ENCODE data around the gene MAML3. TPM values are rescaled to one million over a fixed set of nuclear protein-coding genes. Genes with fewer than 3 reads are reported as not detected.

MAML3 gene
- total RNA-seq, 4 donors from 2014 or later, result 2.4 to 50.5 (median 17.8) TPM

GRCh38 chr4:139686130-139686529, 467.9 kb downstream of the MAML3 start:
- Histone ChIP-seq H3K4me3 (no peak overlapping the region), H3K36me3 (no peaks in the 10 kb centered on the region), H3K27me3 (no peaks in the 10 kb centered on the region), H3K4me1 (no peaks in the 10 kb centered on the region), H3K9me3 (no peaks in the 10 kb centered on the region), H3K27ac (no peak overlapping the region)
- intact Hi-C loops (cut with DNase I; ENCODE audit: low total_unique reads), result no loop called here
- no peak for DNase-seq
- TF ChIP-seq POLR2A (IDR thresholded peaks at IDR 0.05) (no peak), CTCF (IDR thresholded peaks at IDR 0.05) (no peak)

- TF ChIP-seq CTCF (IDR thresholded peaks at IDR 0.05) (no peak), POLR2A (IDR thresholded peaks at IDR 0.05) (no peak)
- H3K27ac ChIP-seq, result no peak overlapping the region
- H3K36me3 ChIP-seq, result no peaks in the 10 kb centered on the region
- no peaks in the 10 kb centered on the region for H3K9me3 ChIP-seq
- H3K4me3 ChIP-seq, result no peak overlapping the region
- no peaks in the 10 kb centered on the region for H3K27me3 ChIP-seq
- intact Hi-C loops (cut with DNase I; ENCODE audit: low total_unique reads), result no loop called here
- H3K4me1 ChIP-seq, result no peaks in the 10 kb centered on the region
- no peak for DNase-seq
These were observed 468.8 kb downstream of the MAML3 start for GRCh38 chr4:139685180-139685579.

GRCh38 chr4:139684351-139684750, 469.6 kb downstream of the MAML3 start:
- no peak overlapping the region for H3K4me3 ChIP-seq
- no peaks in the 10 kb centered on the region for H3K27me3 ChIP-seq
- intact Hi-C loops (cut with DNase I; ENCODE audit: low total_unique reads), result no loop called here
- H3K36me3 ChIP-seq, result no peaks in the 10 kb centered on the region
- H3K9me3 ChIP-seq, result no peaks in the 10 kb centered on the region
- no peak for DNase-seq
- H3K4me1 ChIP-seq, result no peaks in the 10 kb centered on the region
- TF ChIP-seq POLR2A (IDR thresholded peaks at IDR 0.05) (no peak), CTCF (IDR thresholded peaks at IDR 0.05) (no peak)
- H3K27ac ChIP-seq, result no peak overlapping the region

- intact Hi-C loops (cut with DNase I; ENCODE audit: low total_unique reads), result no loop called here
- Histone ChIP-seq H3K27ac (peak overlapping the region in 1 of 2 donors; percentile 5), H3K4me3 (no peak overlapping the region), H3K36me3 (no peaks in the 10 kb centered on the region), H3K27me3 (no peaks in the 10 kb centered on the region), H3K4me1 (no peaks in the 10 kb centered on the region), H3K9me3 (no peaks in the 10 kb centered on the region)
- TF ChIP-seq CTCF (IDR thresholded peaks at IDR 0.05) (no peak), POLR2A (IDR thresholded peaks at IDR 0.05) (no peak)
- DNase-seq, result no peak
These were observed 471.2 kb downstream of the MAML3 start for GRCh38 chr4:139682741-139683151.

GRCh38 chr4:139682309-139682708, 471.7 kb downstream of the MAML3 start:
- Histone ChIP-seq H3K4me1 (no peaks in the 10 kb centered on the region), H3K27ac (no peak overlapping the region), H3K4me3 (no peak overlapping the region), H3K27me3 (no peaks in the 10 kb centered on the region), H3K9me3 (no peaks in the 10 kb centered on the region), H3K36me3 (no peaks in the 10 kb centered on the region)
- TF ChIP-seq CTCF (IDR thresholded peaks at IDR 0.05), result no peak
- TF ChIP-seq POLR2A (IDR thresholded peaks at IDR 0.05), result no peak
- intact Hi-C loops (cut with DNase I; ENCODE audit: low total_unique reads), result no loop called here
- no peak for DNase-seq

Measured in uterus (tissue), 4 donors.